Small intestine (tissue), 7 donors: ENCODE results near the gene TUBA4A. TPM values are rescaled to one million over a fixed set of nuclear protein-coding genes. Genes with fewer than 3 reads are reported as not detected.
"Not testable (repeated sequence)": the region's sequence is repeated elsewhere in the genome, so short reads cannot be mapped to it uniquely, and the experiment has no call there.

Experiments
- DNase-seq, 2 donors: peaks; one replicate each; pipeline versions ENCODE4 v3.0.0 to v3.0.0-alpha.2; 2013
- FAIRE-seq: peaks from 2 replicates; lab custom pipeline; 2012; peaks lifted over from hg19 to GRCh38; lab: Jason Lieb, UNC
- H3K27ac ChIP-seq, 3 donors: one replicate each; pipeline ENCODE4 v1.5.1; 2013; ENCODE audit warnings: low read length in 2 of 3, mild to moderate bottlenecking in 2 of 3, control low read depth in 1 of 3, inconsistent platforms in 1 of 3, low read depth in 1 of 3, moderate library complexity in 1 of 3
- H3K27me3 ChIP-seq, 3 donors: one replicate each; pipeline ENCODE4 v1.6.1; 2013; ENCODE audit warnings: low read length in 3 of 3, inconsistent platforms in 1 of 3; ENCODE audit not compliant: control insufficient read depth in 3 of 3, insufficient read depth in 3 of 3
- H3K36me3 ChIP-seq, 3 donors: one replicate each; pipeline ENCODE4 v1.6.1; 2013; ENCODE audit warnings: low read length in 3 of 3, inconsistent platforms in 1 of 3, low read depth in 1 of 3, mild to moderate bottlenecking in 1 of 3, moderate library complexity in 1 of 3; ENCODE audit not compliant: control insufficient read depth in 3 of 3, insufficient read depth in 2 of 3
- H3K4me1 ChIP-seq, 3 donors: one replicate each; pipeline ENCODE4 v1.6.1; 2013; ENCODE audit warnings: low read length in 2 of 3, inconsistent platforms in 1 of 3, low read depth in 1 of 3, mild to moderate bottlenecking in 1 of 3, moderate library complexity in 1 of 3; ENCODE audit not compliant: control insufficient read depth in 3 of 3, insufficient read depth in 2 of 3
- H3K4me3 ChIP-seq, 3 donors: one replicate each; pipeline ENCODE4 v1.5.1; 2013; ENCODE audit warnings: low read length in 3 of 3, control low read depth in 1 of 3, inconsistent platforms in 1 of 3, low read depth in 1 of 3, mild to moderate bottlenecking in 1 of 3, moderate library complexity in 1 of 3
- H3K9me3 ChIP-seq, 2 donors: one replicate each; pipeline ENCODE4 v1.6.1; 2013; ENCODE audit warnings: low read depth in 1 of 2, low read length in 1 of 2; ENCODE audit not compliant: control insufficient read depth in 2 of 2, insufficient read depth in 1 of 2
- whole genome bisulfite sequencing, 3 donors: extraction: QIAGEN DNeasy Blood & Tissue Kit; methylation state at CpG; one replicate each; pipeline ENCODE4 v1.1.7; 2013; 5-methylcytosine and 5-hydroxymethylcytosine counted together
- polyA plus RNA-seq, 4 donors: library from polyadenylated mRNA; stranded (reverse) in 3 of 4; unstranded in 1 of 4; fragments of 200-250 nt in 3 of 4; fragments of 120-200 nt in 1 of 4; gene quantifications; one replicate each; pipeline versions ENCODE4 v1.2.1 to v1.2.3, GENCODE V29; 2013
- donor health status: healthy with polysubstance abuse.
- donor health status: control.
- donor health status: control.
- donor health status: Bipolar disorder and iron deficiency.
- donor health status: healthy.

The TUBA4A gene
- polyA plus RNA-seq, 4 donors = 42.1 to 62.0 (median 49.8) TPM

DNA sequence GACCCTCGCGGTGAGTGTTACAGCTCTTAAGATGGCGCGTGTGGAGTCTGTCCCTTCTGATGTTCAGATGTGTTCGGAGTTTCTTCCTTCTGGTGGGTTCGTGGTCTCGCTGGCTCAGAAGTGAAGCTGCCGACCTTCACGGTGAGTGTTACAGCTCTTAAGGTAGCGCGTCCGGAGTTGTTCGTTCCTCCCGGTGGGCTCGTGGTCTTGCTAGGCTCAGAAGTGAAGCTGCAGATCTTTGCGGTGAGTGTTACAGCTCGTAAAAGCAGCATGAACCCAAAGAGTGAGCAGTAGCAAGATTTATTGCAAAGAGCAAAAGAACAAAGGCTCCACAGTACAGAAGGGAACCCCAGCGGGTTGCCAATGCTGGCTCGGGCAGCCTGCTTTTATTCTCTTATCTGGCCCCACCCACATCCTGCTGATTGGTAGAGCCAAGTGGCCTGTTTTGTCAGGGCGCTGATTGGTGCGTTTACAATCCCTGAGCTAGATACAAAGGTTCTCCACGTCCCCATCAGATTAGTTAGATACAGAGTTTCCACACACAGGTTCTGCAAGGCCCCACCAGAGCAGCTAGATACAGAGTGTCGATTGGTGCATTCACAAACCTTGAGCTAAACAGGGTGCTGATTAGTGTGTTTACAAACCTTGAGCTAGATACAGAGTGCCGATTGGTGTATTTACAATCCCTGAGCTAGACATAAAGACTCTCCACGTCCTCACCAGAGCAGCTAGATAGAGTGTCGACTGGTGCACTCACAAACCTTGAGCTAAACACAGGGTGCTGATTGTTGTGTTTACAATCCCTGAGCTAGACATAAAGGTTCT lies 53.0 kb downstream of the TUBA4A start:
- H3K27me3 ChIP-seq, H3K4me3 ChIP-seq, H3K9me3 ChIP-seq, FAIRE-seq, H3K4me1 ChIP-seq, H3K36me3 ChIP-seq, DNase-seq, H3K27ac ChIP-seq: not testable (repeated sequence)
- WGBS, 3 donors = 68 to 77% (median 71%) methylated on average over 24 to 25 of the region's 26 CpGs

Other genes starting within 250 kb of the TUBA4A start
- 1 to 10 TPM in 2 of 4 donors, under 1 TPM in 1, not detected in 1; 0.06 to 4.3 (median 1.1) TPM for gene CFAP65, start 212.4 kb downstream of the TUBA4A start, polyA plus RNA-seq
- gene IHH, start 193.0 kb downstream of the TUBA4A start, polyA plus RNA-seq = 10 to 100 TPM; 13.5 to 95.4 (median 29.1) TPM
- gene NHEJ1, start 93.1 kb downstream of the TUBA4A start, polyA plus RNA-seq = 10 to 100 TPM; 19.3 to 47.1 (median 36.6) TPM
- gene SLC23A3, start 83.9 kb downstream of the TUBA4A start, polyA plus RNA-seq = 10 to 100 TPM in 3 of 4 donors, 1 to 10 TPM in 1; 4.3 to 26.6 (median 12.1) TPM
- gene CNPPD1, start 77.0 kb downstream of the TUBA4A start, polyA plus RNA-seq = 10 to 100 TPM; 54.6 to 86.7 (median 72.2) TPM
- gene RETREG2, start 75.6 kb downstream of the TUBA4A start, polyA plus RNA-seq = 100 to 1,000 TPM in 1 of 4 donors, 10 to 100 TPM in 3; 36.2 to 101 (median 54.5) TPM
- 100 to 1,000 TPM in 2 of 4 donors, 10 to 100 TPM in 2; 46.9 to 182 (median 101) TPM for gene ZFAND2B, start 47.1 kb downstream of the TUBA4A start, polyA plus RNA-seq
- 10 to 100 TPM; 37.7 to 49.2 (median 43.0) TPM for gene ABCB6, start 35.0 kb downstream of the TUBA4A start, polyA plus RNA-seq
- 10 to 100 TPM in 3 of 4 donors, 1 to 10 TPM in 1; 8.1 to 44.1 (median 23.5) TPM for gene ATG9A, start 24.3 kb downstream of the TUBA4A start, polyA plus RNA-seq
- gene ANKZF1, start 24.1 kb downstream of the TUBA4A start, polyA plus RNA-seq = 10 to 100 TPM; 20.2 to 62.7 (median 36.7) TPM
- 10 to 100 TPM in 1 of 4 donors, 1 to 10 TPM in 3; 3.1 to 36.1 (median 4.3) TPM for gene GLB1L, start 8.5 kb downstream of the TUBA4A start, polyA plus RNA-seq
- 10 to 100 TPM; 31.1 to 53.4 (median 42.6) TPM for gene STK16, start 8.4 kb downstream of the TUBA4A start, polyA plus RNA-seq
- gene TUBA4B, start 675 bp downstream of the TUBA4A start, polyA plus RNA-seq = under 1 TPM in 2 of 4 donors, not detected in 2; 0.06 to 0.67 TPM
- 10 to 100 TPM; 43.3 to 65.8 (median 57.7) TPM for gene DNAJB2, start 25.4 kb upstream of the TUBA4A start, polyA plus RNA-seq
- gene PTPRN, start 55.5 kb upstream of the TUBA4A start, polyA plus RNA-seq = 1 to 10 TPM in 3 of 4 donors, not detected in 1; 1.6 to 9.4 (median 4.1) TPM
- gene RESP18, start 78.8 kb upstream of the TUBA4A start, polyA plus RNA-seq = under 1 TPM in 2 of 4 donors, not detected in 2; 0.16 to 0.28 TPM
- 100 to 1,000 TPM in 3 of 4 donors, 10 to 100 TPM in 1; 98.2 to 200 (median 165) TPM for gene DNPEP, start 134.0 kb upstream of the TUBA4A start, polyA plus RNA-seq
- gene DES, start 164.5 kb upstream of the TUBA4A start, polyA plus RNA-seq = 100 to 1,000 TPM in 1 of 4 donors, 10 to 100 TPM in 3; 24.6 to 178 (median 67.4) TPM
- 10 to 100 TPM in 1 of 4 donors, 1 to 10 TPM in 2, under 1 TPM in 1; 0.45 to 15.7 (median 5.3) TPM for gene SPEG, start 180.9 kb upstream of the TUBA4A start, polyA plus RNA-seq
- gene GMPPA, start 245.0 kb upstream of the TUBA4A start, polyA plus RNA-seq = 10 to 100 TPM; 52.6 to 63.5 (median 61.3) TPM